HG03575 (cell line): Measurements from ENCODE around the gene PLB1.

ENCODE experiments used
- ATAC-seq: cut with Tn5 transposase; IDR thresholded peaks from one replicate; pipeline ENCODE4 v1.9.1; 2021; ENCODE audit not compliant: unreplicated experiment, insufficient number of reproducible peaks, low FRiP score; ENCODE audit errors: extremely low read depth

PLB1 gene

DNA sequence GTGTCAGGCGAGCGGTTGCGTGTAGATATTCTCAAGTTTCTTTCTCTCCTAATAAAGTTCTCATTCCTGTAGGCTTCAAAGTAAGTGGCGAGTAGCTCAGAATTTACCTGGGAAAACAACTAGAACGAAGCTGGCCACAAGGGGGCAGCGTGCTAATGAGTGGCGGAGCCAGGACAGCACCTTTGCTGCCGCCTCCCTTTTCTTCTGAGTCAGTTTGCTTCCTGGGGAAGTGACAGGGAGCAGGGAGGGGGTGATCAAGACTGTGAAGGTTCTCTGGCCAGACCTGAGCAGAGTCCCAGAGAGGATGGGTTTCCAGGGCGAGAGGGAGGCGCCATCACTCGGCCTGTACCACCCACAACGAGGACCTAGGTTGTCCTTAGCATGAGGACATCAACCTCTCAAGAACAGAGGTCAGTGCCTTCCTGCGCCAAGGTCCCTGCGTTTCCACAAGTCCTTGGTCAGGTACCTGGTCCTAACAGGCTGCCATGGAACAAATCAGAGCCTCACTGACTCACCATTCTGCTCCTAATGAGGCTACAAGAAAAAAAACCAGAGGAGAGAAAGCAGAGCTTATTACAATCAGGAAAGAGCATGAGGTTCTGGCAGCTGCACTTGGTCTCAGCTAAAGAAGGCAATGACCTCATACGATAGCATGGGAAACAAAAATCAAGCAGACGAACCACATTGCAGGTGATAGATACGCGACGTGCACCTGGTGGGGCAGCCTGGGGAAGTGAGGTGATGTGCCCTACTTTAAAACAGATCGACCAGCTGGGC lies 98.7 kb downstream of the PLB1 start:
- ATAC-seq, result no peak

GRCh38 chr2:28595323-28595722 lies 99.5 kb downstream of the PLB1 start:
- ATAC-seq, result no peak

DNA sequence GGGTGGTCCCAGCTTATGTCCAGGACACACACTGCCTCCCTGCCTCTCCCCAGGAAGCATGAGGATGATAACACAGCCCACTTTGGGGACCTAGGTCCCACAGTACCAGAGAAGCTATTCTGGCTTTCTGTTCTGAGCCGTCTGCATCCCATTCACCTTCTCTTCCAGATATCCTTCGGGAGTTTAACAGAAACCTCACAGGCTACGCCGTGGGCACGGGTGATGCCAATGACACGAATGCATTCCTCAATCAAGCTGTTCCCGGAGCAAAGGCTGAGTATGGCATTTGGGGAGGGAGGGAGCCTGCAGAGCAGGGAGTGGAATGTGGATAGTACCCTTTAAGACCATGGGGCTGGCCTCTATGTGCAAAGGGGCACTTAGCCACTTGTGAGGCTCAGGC lies 102.6 kb downstream of the PLB1 start:
- ATAC-seq, result no peak

DNA sequence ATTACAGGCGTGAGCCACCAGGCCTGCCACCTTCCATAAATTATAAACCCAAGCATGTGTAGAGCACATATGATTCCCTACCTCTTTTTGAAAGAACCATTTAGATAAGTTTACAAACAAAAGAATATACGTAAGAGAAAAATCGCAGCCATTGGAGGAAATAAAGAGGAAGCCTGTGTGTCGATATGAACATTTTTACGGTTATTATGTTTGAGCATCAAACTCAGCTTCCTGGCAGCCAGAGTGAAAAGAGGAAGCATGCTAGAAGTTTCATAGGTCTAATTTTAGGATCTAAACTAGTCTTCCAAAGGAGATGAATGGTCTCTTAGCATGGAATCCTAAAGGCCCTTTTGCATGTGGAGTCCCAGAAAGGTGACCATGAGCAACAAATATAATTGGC lies 104.3 kb downstream of the PLB1 start:
- no peak for ATAC-seq

GRCh38 chr2:28601616-28602015 lies 105.8 kb downstream of the PLB1 start:
- ATAC-seq, result no peak

DNA sequence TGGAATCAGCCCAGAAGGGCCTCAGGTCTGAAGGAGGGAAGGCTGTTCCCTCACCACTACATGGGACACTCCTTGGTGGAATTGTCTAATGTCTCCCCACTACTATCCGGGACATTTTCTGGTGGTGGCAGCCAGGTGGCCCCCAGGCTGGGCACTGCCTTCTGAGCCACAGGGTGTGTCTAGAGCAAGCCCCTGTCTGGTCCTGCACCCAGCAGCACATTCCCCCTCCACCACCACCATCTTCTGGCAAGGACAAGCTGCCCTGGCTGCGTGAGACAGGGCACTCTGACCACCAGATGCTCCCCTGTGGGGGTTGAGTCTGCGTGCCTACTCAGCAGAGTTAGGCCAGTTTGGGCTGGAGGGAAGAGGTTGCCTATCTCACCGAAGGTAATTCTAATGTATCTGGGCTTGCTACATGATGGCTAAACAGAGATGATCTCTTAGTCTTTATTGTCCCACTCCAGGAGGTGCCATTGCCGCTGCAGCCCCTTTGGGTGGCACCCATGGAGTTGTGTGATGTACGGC lies 106.3 kb downstream of the PLB1 start:
- no peak for ATAC-seq

GRCh38 chr2:28602751-28603639 lies 107.1 kb downstream of the PLB1 start:
- ATAC-seq, result no peak

DNA sequence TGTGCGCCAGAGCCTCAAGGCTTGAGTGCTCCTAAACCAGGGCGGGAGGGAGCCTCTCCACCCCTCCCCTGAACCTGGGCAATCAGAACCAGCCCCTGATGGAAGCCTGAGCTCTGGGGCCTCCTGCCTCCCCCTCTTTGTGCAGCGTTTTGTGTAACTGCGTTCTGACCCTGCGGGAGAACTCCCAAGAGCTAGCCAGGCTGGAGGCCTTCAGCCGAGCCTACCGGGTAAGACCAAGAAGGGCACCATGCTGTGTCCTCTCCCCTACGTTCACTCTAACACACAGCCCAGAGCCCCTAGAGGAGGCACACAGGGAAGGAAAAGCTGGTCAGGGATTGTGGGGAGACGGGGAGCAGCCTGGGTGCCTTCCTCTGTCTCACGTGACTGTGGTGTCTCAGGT lies 108.0 kb downstream of the PLB1 start:
- no peak for ATAC-seq

- no peak for ATAC-seq
Observed at GRCh38 chr2:28604284-28604843, 108.5 kb downstream of the PLB1 start.

- no peak for ATAC-seq
Observed at GRCh38 chr2:28606986-28607441, 111.2 kb downstream of the PLB1 start.

DNA sequence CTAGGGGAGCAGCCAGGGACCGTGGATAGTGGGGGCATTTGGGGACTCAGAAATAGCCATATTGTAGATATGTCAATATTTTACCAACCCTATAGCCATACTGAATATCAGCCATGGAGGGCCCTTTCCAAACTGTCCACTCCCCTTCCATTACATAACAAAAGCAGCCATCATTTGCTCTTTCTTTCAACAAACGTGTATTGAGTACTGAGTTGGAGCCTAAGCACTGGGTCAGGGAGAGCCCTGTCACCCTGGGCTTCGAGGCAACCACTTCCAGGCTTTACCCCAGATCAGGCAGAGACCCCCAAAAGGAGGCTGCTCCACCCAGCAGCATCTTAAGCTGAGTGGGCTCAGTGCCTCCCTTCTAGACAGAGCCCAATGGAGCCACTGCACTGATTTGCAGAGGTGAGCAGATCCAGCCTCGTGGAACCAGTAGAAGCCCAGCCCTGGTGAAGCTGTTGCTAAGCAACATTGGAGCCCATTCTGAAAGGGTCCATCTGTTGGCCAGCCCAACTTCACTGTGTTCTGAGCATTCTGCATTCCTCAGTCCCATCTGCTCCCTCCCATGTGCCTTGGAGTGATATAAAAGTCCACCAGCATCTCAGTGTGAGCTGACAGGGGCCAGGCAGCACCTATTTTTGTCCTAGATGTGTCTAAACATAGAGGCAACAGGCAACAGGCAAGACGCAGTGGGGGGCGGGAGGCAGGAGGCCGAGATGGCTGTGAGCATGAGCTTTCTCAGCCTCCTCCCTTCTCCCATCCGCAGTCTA lies 112.1 kb downstream of the PLB1 start:
- ATAC-seq, result no peak

DNA sequence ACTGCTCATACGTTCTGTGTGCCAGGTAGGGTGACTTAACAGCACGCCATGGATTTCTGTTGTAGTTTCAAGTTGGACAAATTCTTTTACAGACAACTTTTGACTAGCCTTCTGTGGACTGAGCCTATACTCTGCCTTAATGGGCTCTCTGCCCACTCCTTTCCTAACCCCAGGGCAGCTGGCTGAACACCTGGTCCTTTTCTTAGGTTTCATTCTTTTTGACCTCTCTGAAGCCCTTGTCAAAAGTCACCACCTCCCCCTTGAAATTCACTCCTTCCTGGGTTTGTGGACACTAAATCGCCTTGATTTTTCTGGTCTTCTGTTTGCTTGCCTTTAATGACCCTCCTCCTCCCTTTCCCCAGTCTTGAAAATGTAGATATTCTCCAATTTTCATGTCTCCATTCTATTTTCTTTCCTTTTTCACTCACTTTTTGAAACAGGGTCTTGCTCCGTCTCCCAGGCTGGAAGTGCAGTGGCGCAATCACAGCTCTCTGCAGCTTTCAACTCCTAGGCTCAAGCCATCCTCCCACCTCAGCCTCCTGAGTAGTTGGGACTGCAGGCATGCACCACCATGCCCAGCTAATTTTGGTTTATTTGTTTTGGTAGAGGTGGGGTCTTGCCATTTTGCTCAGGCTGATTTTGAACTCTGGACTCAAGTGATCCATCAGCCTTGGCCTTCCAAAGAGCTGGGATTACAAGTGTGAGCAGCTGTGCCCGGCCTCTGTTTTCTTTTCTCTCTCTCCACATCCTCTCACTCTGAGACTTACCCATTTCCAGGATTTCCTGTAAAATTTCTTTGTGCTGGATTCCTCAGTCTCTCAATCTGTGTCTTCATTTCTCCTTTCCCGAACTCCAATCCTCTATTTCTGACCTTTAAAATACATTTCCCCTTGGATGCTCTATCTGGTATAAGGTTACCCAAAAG lies 112.9 kb downstream of the PLB1 start:
- no peak for ATAC-seq

DNA sequence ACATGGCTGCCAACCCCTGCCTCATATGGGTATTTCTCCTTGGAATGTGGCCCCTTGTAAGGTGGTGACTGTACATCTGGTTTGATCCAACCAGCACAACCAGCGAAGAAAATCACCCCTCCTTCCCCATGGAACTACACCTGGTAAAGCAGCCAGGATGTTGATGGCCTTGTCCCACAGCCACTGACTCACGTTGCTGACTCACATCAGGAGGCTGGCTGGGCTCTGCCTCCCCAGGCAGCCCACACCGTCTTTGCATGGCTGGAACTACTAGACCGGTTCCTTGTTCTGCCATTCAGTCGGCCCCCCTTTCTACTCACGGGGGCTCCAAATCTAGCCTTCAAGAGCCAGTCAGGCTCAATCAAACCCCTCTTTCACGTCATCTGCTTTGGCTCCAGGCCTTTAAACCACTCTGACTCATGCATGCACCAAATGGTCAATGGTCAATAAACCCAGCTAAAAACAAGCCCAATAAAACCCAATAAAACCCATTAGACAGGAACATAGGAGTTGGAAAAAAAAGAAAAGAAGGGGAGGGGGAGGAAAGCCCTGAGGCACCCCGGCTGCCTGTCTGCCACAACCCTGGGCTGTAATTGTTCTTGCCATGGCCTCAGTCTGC lies 114.8 kb downstream of the PLB1 start:
- ATAC-seq, result no peak

- ATAC-seq, result no peak
Observed at GRCh38 chr2:28612131-28612812, 116.4 kb downstream of the PLB1 start.

- ATAC-seq, result no peak
Observed at GRCh38 chr2:28613186-28613585, 117.3 kb downstream of the PLB1 start.

DNA sequence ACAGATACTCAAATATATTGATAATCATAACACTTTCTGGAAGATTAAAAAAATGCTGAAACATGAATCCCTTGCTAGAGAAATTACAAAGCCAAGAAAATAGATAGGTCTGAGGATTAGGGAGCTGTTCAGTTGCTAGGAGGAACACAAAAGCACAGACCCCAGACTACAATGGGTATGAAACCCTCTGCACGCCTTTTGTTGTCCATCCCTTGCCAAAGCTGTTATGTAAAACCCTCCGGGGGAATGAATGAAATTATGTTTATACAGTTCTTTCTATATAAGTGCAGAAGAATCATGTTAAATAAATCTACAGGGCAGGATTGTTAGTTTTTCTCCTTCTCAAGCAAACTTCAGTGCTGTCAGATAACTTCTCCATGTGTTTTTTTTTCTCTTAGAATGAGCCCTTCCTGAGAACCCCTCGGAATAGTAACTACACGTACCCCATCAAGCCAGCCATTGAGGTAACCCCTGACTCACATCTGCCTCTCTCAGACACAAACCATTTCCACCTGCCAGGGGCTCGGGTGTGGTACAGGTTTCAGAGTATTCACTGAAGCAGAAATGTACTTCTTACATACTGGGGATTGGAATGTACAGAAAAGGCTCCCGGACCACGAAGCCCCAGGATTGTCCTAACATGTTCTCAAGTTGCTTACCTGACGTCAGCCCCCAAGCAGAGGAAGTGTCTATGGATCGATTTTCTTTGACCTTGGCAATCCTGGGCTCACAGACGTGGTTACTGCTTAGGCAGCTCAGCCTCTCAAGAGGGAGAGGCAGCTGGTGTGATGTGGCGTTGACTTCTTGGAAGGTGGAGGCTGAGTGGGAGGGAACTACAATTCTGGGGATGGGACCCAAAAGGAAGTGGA lies 118.0 kb downstream of the PLB1 start:
- ATAC-seq, result no peak
